HG02798 (cell line): ENCODE measurements around the gene GSTM3.
A peak's percentile ranks its signal among the peaks of the same experiment; 100 is the strongest.
"Not testable (repeated sequence)": the region's sequence is repeated elsewhere in the genome, so short reads cannot be mapped to it uniquely, and the experiment has no call there.

Experiments
- ATAC-seq: cut with Tn5 transposase; IDR thresholded peaks from one replicate; pipeline ENCODE4 v1.9.1; 2021; ENCODE audit warnings: mild to moderate bottlenecking; ENCODE audit not compliant: unreplicated experiment, poor library complexity

Gene GSTM3

DNA sequence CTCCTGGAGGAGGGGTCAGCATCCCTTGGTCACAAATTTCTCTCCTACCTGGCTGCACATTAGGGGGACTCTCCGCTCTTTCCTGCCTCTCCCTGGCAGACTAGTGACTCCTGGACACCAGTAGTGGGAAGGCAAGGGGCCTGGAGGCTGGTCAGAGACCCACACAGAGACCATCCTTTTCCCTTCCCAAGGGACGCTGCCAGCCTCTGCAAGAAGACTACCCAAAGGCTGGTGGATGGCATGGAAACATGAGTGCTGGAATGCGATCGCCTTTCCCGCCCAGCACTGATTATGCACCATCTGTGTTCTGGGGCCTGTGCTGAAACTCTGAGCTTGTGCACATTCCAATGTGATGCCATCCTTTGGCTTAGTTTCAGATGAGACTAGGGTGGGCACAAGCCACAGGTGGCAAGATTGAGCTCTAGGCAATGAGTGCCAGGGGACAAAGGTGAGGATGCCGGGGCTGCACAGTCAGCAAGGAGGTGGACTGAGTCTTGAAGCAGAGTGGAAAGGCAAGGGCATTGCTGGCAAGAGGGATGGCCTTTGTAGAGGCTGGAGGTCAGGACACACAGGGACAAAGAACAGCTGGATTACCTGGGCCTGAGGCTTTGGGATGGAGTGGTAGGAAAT is 35.5 kb upstream of the GSTM3 start:
- ATAC-seq: no peak

DNA sequence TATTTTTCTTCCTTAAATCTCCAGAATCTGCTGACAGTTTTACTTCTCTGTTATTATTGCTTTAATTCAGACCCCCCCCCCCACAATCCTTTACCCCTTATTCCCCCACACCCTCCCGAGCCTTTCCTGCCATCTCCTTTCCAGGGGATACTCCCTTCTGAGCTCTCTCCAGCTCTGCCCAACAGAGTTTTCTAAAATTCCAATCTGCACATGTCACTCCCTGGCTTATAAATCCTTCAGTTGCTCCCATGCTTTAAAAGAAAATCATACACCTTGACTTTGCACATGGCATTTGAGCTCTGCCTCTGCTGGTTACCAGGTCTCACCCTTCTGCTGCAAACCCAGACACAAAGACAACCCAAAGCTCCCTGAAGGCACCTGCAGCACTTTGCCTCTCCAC is 34.6 kb upstream of the GSTM3 start:
- no peak for ATAC-seq

DNA sequence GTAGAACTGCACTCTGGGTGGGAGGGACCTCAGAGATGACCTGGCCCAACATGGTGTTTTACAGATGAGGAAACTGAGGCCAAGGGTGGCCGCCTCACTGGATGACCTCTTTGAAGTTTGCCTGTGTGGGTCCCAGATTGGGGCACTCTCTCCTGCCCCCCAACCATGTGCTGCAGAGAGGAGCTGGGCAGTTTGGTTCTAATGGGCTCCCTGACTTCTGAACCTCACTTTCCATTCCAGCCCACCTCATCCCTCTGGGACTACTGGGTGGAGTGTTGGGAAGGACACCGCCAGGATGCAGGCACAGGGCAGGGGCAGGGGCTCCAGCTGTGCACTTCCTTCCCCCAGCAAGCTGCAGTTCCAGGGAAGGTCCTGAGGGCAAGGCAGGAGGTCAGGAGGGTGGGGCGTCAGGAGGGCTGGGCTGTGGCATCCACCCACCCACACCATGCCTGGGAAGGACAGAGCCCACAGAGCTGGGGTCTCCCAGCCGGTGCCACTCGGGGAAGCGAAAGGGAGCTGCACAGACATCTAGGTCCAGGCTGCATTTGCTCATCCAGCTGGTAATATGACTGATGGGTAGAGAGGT is 33.2 kb upstream of the GSTM3 start:
- ATAC-seq: no peak

DNA sequence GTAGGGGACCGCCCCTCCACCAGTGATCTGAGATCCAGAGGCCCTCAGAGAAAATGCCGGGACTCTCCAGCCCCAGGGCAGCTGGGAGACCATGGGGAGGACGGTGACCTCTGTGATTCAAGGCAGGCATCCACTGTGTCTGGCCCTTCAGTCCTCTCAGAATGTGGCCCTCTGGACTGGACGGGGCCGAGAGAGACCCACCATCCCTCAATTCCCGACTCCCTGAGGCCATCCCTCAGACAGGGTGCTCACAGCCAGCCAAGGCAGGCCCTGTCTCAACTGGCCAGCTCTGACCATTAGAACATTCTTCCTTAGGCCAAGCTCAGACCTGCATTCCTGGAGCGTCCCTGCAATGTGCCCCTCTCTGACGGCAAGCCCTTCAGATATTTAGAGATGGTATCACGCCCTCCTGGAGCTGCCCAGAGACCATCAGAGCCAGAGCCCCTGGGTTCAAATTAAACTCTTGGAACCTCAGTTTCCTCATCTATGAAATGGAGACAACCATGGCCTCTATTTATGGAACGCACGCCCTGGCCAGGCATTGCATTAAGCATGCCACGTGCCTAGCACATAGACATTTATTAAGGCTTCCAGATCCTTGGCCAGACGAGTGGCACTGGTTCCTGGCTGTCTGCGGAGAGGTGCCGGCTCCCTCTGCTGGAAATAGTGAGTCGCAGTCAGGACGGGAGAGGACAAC is 32.5 kb upstream of the GSTM3 start:
- peak; percentile 74 for ATAC-seq

DNA sequence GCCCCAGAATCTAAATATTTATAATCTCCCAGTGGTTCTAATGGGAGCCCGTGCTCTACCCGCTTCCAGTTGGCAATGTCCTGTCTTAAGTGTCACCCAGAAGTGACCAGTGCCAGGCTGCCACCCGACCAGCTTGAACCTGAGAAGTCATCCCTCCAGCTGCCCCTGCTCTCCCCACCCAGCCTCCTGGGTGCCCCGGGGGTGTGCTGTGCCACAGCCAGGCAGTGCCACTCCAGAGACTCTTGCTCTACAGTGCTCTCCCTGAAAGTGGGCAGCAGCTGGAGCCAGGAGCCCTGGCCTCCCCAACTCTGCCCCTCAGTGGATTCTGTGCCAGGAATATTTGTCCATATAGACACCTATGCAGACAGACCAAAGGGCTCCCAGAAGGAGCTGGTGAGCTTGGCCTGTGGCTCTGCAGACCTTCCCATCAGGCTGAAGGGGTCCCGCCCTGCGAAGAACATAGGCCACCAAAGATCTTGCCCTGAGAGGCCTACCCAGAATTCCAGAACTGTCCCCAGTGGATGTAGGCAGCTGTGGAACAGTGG is 31.9 kb upstream of the GSTM3 start:
- ATAC-seq: no peak

DNA sequence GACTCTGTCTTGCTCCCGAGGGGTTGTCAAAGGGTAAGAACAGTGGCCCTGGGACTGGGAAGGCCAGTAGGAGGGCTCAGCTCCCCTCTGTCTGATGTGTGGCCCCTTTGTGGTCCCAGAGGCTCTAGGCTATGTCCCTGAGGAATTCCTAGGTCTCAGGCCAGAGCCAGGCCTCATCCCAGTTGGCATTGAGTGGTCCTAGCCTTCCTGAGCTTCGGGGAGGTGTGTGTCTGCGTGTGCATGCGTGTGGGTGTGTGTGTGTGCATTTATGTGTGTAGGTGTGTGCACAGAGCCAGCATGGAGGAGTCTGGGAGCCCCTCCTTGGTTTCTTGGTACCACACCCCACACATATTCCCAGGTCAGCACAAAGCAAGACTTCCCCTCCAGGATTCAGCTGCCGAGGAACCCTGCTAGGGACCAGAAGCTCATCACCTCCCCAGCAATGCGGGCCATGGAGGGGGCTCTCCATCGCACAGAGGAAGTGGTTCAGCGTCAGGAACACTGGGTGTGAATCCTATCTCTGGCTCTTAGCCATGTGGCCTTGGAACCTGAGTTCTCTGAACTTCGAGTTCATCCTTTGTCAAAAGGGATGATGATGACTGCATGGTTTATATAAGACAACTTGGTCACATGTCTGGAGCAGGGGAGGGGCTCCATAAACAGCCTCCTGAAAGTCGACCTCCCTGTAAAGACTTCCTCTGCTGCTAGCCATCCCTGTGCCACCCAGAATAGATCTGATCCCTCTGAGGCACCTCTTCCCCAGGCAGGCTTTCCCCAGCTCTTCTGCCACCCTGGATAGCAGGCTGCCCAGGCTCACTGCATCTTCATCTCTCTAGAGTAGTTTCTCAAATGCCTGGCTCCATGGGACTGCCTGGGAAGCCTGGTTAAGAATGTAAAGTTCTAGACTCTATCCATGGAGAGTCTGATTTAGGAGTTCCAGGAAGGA is 31.1 kb upstream of the GSTM3 start:
- no peak for ATAC-seq

DNA sequence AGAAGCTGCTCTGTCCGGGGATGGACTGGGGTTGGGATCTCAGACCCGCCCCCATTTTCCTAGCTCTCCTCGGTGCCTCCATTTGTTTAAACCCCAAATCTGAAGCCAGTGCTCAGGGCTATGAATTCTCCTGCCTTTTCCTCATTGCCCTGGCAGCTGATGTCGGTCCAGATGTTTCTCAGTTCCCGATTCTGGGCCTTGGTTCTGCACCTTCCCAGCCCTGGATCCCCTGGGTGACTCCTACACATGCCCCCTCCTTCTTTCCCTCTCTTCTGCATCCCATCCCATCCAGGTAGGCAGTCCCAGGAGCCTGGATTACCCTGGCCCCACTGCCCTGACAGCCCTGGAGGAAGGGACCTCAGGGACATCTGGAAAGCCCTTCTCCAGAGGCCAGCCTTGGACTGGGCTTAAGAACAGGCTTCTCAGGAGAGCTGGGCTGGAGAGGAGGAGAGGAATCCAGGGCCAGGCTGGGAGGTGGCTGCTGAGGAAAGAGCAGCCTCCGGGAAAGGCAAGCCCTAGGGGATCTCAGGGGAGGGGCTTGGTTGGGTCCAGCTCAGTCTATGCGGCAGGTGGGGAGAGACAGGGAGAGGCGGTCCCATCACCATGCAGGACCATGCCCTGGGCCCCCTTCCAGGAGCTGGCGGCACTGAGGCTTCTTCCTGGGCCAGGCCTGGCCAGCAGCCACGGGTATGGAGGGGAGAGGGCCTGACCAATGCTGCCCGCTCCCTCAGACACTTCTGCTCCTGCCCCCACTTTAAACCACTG is 29.7 kb upstream of the GSTM3 start:
- ATAC-seq: no peak

DNA sequence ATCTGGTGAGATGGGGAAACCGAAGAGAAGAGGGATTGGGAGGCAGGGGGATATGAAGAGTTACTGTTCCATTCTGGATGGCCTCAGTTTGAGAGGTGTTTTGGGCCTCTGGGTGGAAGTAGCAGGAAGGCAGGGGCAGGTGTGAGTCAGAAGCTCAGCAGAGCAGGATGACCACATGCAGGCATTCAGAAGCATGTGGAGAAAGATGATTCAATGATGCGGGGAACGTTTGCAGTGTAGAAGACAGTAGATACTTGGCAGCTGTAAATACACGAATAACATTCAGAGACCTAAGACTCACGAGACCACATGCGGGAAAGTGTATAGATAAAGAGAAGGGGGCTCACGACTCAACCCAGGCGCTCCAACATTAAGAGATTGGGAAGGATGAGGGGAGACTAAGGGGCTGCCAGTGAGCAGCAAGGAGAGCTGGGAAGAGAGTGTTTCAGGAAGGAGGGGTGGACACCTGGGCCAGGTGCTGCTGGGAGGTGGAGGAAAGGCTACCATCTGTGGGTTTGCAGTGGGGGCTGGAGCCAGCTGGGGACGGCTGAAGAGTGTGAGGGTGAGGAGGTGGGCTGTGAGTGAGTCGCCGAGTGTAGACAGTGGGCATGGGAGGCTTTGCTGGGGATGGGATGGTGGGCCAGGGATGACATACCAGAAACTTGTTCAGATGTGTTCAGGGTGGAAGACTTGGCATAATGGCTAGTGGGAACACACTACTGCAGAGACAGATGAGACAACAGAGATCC is 28.7 kb upstream of the GSTM3 start:
- no peak for ATAC-seq

DNA sequence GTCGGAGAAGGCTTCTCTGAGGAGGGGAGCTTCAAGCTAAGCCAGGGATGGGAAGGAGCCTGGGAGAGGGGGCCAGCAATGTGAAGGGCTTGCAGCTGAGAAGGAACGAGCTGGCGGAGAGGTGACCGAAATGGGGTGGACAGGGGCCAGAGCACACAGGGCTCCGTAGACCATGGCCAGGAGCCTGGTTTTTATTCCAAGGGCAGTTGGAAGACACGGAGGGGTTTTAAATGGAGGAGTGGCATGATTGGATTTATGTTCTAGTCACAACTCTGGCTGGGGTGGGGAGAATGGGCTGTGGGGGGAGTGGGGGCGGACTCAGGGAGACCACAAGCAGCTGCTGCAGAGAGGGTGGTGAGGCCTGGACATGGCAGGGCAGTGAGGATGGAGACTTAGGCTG is 28.0 kb upstream of the GSTM3 start:
- no peak for ATAC-seq

DNA sequence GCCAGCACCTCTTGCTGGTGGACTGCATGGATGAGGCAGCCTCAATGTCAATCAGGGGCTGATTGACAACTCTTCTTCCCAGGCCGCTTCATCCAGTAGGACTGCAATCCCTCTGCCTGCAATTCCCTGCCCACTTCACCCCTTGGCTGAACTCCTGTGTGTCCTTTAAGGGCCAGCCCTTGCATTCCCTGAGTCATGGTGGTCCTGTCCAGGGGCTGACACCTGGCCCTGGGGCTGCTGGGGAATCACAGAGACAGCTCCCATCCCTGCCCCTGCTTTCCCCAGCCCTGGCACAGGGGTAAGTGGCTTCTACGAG is 27.5 kb upstream of the GSTM3 start:
- no peak for ATAC-seq

DNA sequence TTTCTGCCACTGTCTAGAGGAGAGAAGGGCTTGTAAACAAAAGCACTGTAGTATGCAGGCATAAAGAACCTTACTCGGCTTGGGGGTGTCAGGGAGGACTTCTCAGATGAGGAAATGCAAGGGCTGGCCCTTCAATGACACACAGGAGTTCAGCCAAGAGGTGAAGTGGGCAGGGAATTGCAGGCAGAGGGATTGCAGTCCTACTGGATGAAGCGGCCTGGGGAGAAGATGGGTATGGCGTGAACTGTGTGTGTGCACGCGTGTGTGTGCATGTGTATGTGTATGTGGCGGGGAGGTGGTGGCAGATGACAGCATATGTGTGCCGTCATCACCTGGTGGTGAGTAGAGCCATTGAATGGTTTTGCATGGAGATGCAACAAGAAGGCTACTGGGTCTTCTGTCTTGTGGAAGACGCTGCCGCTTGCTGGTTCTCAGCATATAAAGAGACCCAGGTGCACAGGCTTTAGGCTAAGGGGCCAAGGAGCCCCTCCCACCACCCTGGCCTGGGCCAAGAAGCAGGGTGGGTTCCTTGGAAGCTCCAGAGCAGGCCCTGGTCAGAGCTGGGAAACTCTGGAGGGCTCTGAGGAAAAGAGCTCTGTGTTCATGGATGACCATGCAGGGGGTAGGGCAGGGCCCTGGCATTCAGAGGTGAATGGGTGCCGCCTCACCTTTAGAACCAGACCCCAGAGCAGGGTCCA is 26.9 kb upstream of the GSTM3 start:
- no peak for ATAC-seq

DNA sequence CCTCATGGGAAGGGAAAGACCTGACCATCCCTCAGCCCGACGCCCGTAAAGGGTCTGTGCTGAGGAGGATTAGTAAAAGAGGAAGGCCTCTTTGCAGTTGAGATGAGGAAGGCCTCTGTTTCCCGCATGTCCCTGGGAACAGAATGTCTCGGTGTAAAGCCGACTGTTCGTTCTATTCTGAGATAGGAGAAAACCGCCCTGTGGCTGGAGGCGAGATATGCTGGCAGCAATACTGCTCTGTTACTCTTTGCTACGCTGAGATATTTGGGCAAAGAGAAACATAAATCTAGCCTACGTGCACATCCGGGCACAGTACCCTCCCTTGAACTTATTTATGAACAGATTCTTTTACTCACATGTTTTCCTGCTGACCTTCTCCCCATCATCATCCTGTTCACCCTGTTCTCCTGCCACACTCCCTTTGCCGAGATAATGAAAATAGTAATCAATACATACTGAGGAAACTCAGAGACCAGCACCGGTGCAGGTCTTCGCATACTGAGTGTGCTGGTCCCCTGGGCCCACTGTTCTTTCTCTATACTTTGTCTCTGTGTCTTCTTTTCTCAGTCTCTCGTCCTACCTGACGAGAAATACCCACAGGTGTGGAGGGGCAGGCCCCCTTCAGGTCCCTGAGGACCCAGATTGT is 26.3 kb upstream of the GSTM3 start:
- not testable (repeated sequence) for ATAC-seq

DNA sequence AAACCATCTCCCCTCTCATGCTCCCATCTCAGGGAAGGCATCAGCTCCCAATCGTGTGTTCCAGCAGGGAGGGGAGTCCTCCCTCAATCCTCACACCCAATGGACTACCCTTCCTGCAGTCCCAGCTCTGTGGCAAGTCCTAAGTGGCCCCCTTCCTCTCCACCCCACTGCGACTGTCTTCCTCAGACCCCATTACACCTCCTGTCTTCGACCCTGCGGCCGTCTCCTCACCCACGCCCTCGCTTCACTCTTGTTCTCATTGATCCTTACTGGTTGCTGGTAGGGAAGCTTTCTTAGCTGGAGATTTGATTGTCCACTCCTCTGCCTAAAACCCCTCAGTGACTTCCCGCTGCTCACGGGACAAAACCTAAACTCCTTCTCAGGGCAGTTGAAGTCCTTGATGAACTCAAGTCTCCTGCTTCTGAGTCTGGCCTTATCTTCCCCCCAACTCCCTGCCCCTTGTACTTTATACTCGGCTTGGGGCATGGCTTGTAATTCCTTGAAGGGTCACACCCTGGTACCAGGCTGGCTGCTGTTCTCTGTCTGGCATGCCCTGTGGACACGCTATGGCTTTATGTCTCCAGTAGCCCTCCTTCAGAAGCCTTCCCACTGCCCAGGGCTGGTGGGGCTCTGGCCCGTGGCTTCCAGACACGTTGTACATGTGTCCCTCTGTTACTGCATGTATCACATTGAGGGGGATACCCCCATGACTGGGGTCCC is 25.2 kb upstream of the GSTM3 start:
- ATAC-seq: no peak

DNA sequence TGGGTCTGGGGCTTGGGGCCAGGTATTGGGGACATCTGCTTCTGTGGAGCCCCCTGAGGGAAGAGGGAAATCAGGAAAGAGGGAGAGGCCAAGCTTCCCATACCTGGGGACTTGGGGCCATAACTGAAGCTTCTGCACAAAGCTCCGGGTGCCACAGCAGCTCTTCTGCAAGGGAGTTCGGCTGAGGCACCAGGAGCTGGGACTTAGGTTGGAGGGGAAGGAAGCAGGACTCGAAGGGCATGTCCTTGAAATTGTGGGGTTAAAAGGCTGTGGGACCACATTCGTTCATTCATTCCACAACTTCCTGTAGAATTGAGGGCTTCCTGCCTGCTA is 24.6 kb upstream of the GSTM3 start:
- no peak for ATAC-seq

DNA sequence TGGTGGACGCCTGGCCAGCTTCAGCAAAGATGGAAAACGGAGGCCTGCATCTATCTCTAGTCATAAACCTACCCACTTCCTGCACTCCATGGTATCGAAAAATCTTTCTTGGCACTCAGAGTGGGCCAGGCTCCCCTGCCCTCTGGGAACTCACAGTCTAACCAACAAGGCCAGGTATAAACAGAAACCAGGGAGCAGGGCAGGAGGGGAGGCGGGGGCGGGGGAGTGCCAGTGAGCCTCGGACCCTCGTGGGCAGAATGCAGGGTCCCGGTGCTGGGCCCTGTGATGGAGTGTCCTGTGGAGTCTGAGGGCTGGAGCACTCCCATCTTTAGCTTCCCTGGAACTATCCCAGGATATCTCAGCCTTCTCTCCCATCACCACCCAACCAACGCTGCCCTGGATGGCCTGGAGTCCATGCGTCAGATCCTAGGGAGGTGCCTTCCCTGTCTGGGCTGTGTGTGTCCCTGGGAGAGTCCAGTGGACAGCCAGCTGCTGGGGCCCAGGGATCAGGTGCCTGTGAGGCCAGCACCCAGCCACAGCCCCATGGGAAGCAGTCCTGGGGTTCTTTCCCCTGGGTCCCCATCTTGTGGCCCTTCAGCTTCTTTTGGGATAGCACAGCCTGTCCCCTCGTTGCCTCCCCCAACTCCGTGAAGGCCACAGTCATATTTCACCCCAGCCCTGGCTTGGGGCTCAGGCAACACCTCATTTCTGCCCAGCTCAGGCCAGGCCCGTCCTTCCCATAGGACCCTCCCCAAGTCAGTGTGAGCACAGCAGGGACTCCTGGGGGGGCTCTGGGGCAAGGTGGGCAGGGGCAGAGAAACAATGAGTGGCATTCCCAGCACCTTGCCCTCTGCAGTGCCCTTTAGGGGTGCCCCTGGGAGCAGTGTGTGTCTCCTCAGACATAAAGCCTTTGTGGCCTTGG is 24.0 kb upstream of the GSTM3 start:
- ATAC-seq: no peak

DNA sequence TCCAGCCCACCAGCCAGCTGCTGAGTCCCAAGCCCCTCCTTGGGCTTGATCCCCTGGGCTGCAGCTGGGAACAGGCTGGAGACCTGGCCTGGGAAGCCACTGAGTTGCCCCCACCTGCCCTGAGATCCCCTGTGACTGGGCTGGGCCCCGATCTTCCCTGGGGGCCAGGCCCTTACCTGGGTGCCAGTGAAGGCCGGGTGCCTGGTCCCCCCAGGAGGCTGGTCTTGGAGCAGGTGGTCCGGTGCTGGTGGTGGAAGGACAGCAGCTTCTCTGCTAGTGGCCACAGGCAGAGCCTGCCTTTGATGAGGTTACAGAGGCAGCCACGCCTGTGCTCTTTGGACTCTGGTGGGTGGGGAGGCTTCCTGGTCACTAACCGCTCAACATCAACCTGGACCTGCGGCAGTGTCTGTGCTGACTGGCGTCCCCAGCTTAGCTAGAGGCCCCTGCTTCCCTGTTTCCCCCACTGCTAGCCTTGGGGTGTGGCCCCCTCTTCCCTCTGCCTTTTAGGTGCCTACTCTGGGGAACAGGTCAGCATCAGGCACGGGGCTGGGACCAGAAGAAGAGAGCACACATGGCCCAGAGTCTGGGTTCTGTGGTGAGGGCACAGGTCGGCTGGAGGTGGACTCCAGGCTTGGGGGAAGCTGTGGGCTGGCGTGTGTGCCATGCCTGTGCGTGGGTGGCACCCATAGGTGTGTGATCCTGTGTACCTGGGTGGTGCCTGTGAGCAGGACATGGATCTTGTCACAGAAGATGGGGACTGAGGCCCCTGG is 23.0 kb upstream of the GSTM3 start, which contains the start of gene EPS8L3:
Gene EPS8L3 (minus strand): TSS at position 278 of the 770 bp plus-strand sequence. CDS start 2,174 bp downstream, outside the sequence.
- ATAC-seq: no peak
